GM10266 (cell line): ENCODE results near the gene GADD45G.

Source experiments
- DNase-seq: peaks from one replicate; pipeline ENCODE4 v3.0.0; 2012; ENCODE audit errors: extremely low spot score
- TF ChIP-seq, protein P1 (sequence below): IDR thresholded peaks from 2 replicates; pipeline ENCODE4 v1.5.1; 2012; ENCODE audit warnings: mild to moderate bottlenecking, low read depth; ENCODE audit not compliant: control insufficient read depth, insufficient read depth; ENCODE audit errors: missing control alignments

The GADD45G gene

DNA sequence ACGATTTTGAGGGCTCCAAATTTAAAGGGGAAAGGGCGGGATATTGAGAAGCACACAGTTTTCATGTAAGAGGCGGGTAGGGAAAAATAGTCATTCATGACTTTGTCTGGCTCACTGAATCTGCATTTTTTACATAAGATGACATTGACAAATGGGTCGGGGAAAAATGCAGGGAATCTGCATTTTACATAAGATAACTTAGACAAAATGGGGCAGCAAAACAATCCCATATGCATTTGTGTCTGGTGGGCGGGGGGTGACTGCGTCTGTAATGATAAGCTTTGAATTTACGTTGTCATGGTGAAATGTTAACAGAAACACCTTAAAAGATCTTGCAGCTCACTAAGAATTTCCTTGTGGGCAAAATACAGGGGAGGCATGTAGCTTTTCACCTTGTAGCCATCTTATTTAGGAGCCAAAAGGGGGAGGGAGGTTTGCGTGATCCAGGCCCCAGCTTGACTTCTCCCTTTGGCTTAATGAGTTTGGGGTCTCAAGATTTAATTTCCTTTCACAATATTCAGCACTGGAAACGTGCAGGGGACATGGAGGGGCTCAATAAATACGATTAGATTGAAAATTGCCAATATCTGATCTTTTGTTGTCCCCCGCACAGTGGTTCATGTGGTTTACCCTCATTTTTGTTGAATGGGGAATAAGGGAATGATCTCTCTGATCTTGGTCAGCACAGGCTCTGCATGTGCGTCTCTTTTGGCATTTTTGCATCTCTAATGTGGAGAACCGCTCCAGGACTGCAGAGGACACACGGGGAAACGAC, 41.1 kb upstream of the GADD45G start:
- no peak for DNase-seq
- TF ChIP-seq, protein P1, sequence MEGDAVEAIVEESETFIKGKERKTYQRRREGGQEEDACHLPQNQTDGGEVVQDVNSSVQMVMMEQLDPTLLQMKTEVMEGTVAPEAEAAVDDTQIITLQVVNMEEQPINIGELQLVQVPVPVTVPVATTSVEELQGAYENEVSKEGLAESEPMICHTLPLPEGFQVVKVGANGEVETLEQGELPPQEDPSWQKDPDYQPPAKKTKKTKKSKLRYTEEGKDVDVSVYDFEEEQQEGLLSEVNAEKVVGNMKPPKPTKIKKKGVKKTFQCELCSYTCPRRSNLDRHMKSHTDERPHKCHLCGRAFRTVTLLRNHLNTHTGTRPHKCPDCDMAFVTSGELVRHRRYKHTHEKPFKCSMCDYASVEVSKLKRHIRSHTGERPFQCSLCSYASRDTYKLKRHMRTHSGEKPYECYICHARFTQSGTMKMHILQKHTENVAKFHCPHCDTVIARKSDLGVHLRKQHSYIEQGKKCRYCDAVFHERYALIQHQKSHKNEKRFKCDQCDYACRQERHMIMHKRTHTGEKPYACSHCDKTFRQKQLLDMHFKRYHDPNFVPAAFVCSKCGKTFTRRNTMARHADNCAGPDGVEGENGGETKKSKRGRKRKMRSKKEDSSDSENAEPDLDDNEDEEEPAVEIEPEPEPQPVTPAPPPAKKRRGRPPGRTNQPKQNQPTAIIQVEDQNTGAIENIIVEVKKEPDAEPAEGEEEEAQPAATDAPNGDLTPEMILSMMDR = no peak

DNA sequence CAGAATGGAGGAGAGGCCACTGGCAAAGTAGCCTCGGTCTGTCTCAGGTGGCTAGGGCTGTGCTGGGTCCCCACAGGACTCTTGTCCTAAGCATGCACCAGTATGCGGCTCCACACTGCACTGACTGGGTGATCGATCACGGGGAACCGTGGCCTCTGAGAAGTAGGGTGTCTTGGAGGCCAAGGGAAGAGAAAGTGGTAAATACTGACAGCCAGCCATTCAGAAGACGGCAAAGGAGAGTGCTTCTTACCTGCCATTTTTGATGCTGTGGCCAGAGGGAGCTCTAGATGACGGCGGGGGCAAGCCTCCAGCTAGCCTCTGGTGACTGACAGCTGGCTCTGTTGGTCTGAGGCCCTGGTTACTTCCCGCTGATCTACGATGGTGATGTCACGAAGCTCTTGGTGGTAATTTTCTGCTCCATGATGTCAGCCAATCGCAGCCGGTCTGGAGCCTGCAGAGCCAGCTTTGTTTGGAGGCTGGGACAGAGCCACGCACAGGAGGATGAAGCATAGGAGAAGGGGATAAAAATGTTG, 40.4 kb upstream of the GADD45G start:
- DNase-seq = peak; percentile 66
- TF ChIP-seq, protein P1 = peak; percentile 35

GRCh38 chr9:89567649-89568048, 37.2 kb upstream of the GADD45G start:
- DNase-seq = no peak
- TF ChIP-seq, protein P1 = no peak

DNA sequence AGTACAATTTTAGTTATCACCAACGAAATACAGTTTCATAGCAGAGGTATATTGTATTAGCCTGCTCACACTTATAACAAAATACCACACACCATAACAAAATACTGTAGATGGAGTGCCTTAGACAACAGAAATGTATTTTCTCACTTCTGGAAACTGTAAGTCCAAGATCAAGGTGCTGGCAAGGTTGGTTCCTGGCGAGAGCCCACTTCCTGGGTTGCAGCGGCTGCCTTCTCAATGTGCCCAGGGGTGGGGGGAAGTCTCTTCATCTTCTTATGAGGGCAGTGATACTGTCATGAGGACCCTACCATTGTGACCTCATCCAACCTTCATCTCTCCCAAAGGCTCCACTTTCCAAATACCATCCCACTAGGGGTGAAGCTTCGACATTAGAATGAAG, 30.5 kb upstream of the GADD45G start:
- TF ChIP-seq, protein P1 = no peak
- DNase-seq = no peak

GRCh38 chr9:89576404-89576839, 28.4 kb upstream of the GADD45G start:
- TF ChIP-seq, protein P1 = peak; percentile 56
- peak; percentile 35 for DNase-seq

- DNase-seq = no peak
- TF ChIP-seq, protein P1 = no peak
These were observed 27.4 kb upstream of the GADD45G start for GRCh38 chr9:89577363-89577762.

DNA sequence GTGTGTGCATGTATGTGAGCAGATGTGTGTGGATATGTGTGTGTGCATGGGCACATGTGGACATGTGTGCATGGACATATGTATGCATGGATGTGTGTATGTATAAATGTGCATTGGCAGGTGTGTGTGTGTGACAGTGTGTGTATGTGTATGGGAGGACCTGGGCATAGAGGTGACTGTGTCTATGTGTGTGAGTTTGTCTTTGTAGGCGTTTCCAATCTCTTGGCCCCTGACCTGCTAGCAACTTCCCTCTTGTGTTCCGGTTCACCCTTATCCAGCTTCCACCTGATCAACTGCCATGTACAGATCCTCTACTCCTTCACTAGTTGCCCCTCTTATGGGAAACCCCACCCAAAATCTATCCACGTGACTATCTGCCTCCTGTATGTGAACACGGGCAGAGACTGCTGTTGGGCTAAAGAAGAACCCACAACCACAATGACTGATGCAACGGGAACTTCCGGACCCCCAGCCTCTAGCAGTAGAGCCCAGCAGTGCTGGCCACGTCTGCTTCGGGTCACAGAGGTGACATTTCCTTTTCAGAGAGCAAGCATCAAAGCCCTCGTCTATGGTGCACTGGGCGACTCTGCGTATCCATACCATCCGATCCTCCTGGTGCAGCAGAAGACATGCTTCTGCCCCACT, 24.9 kb upstream of the GADD45G start:
- DNase-seq = no peak
- TF ChIP-seq, protein P1 = no peak
